K562 (cell line): Measurements from ENCODE around the gene SMG9. TPM values are rescaled to one million over a fixed set of nuclear protein-coding genes. Genes with fewer than 3 reads are reported as not detected.

ENCODE experiments used
- HIVEP1 ChIP-seq: fragments of 250-450 bp; sonication (Bioruptor Pico); IDR thresholded peaks from 2 replicates; pipeline ENCODE4 v1.4.0; 2020; ENCODE audit warnings: mild to moderate bottlenecking
- HOMEZ ChIP-seq: fragments of 250-450 bp; sonication (Bioruptor Pico); IDR thresholded peaks from 2 replicates; pipeline ENCODE4 v1.4.0; 2020; ENCODE audit warnings: mild to moderate bottlenecking, moderate library complexity
- polyA plus RNA-seq, 8 experiments: library from polyadenylated mRNA; depleted of rRNA in 4 of 8; stranded (reverse) in 5 of 8; unstranded in 3 of 8; fragments of >200 nt; fragmentation: Nextera tagmentation in 2 of 8; fragmentation: Illumina TruSeq in 1 of 8; extraction: Ambion mirVana in 2 of 8; extraction: Trizol in 1 of 8; gene quantifications; 2 replicates each; pipeline versions ENCODE4 v1.2.1 to v1.2.3, GENCODE V29; 2011 to 2014; ENCODE audit warnings: inconsistent platforms in 1 of 8, missing spikeins in 1 of 8
- total RNA-seq, 7 experiments: library from RNA; depleted of rRNA in 6 of 7; stranded (reverse); fragments of >200 nt in 6 of 7; fragmentation: Illumina TruSeq in 2 of 7; extraction: Trizol in 2 of 7; gene quantifications; 2 replicates each; pipeline versions ENCODE4 v1.2.1 to v1.2.3, GENCODE V29; 2011 to 2021; ENCODE audit warnings: low replicate concordance in 1 of 7
- TF ChIP-seq, protein P1 (sequence below): fragments of 250-450 bp; sonication (Bioruptor Pico); IDR thresholded peaks from 2 replicates; pipeline ENCODE4 v1.4.0; 2020; ENCODE audit warnings: mild to moderate bottlenecking, moderate library complexity

Gene SMG9
- total and polyA plus RNA-seq, 9 of the 15 experiments (the other 6 are each of a cell fraction or from before 2014, with no cell fraction given) = 1.7 to 79.7 (median 40.2) TPM

GRCh38 chr19:43683905-43684304 lies 70.9 kb downstream of the SMG9 start (continued):
- TF ChIP-seq, protein P1, sequence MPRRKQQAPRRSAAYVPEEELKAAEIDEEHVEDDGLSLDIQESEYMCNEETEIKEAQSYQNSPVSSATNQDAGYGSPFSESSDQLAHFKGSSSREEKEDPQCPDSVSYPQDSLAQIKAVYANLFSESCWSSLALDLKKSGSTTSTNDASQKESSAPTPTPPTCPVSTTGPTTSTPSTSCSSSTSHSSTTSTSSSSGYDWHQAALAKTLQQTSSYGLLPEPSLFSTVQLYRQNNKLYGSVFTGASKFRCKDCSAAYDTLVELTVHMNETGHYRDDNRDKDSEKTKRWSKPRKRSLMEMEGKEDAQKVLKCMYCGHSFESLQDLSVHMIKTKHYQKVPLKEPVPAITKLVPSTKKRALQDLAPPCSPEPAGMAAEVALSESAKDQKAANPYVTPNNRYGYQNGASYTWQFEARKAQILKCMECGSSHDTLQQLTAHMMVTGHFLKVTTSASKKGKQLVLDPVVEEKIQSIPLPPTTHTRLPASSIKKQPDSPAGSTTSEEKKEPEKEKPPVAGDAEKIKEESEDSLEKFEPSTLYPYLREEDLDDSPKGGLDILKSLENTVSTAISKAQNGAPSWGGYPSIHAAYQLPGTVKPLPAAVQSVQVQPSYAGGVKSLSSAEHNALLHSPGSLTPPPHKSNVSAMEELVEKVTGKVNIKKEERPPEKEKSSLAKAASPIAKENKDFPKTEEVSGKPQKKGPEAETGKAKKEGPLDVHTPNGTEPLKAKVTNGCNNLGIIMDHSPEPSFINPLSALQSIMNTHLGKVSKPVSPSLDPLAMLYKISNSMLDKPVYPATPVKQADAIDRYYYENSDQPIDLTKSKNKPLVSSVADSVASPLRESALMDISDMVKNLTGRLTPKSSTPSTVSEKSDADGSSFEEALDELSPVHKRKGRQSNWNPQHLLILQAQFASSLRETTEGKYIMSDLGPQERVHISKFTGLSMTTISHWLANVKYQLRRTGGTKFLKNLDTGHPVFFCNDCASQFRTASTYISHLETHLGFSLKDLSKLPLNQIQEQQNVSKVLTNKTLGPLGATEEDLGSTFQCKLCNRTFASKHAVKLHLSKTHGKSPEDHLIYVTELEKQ (CRISPR knock-in tag) = no peak
- no peak for TF ChIP-seq HOMEZ (CRISPR knock-in tag)
- no peak for TF ChIP-seq HIVEP1 (CRISPR knock-in tag)
